HG02610 (cell line): Measurements from ENCODE around the gene FRAT1.
"Not testable (repeated sequence)": the region's sequence is repeated elsewhere in the genome, so short reads cannot be mapped to it uniquely, and the experiment has no call there.

Source experiments
- ATAC-seq: cut with Tn5 transposase; IDR thresholded peaks from one replicate; pipeline ENCODE4 v1.9.1; 2021; ENCODE audit warnings: mild to moderate bottlenecking, moderate library complexity; ENCODE audit not compliant: unreplicated experiment

The FRAT1 gene

GRCh38 chr10:97334370-97335175, 15.5 kb downstream of the FRAT1 start, which contains the start of gene FRAT2:
TSS of gene FRAT2 (minus strand) at chr10:97334729. CDS start at chr10:97334572, 157 bp downstream.
- ATAC-seq = peak; percentile 85

DNA sequence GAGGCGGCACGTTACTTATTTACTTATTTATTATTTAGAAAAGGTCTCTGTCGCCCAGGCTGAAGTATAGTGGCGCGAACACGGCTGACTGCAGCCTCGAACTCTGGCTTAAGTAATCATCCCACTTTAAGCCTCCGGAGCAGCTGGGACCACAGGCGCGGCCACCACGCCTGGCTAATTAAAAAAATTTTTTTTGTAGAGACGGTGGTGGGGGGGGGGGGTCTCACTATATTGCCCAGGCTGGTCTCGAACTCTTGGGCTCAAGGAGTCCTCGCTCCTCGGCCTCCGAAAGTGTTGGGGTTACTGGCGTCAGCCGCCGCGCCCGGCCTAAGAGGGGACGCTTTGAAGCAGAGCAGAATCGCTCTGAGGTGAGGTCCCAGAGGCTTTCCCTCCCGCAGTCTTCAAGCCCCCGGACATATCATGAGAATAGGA, 16.1 kb downstream of the FRAT1 start:
- no peak for ATAC-seq

GRCh38 chr10:97336006-97336405, 16.9 kb downstream of the FRAT1 start:
- no peak for ATAC-seq

GRCh38 chr10:97336446-97336845, 17.4 kb downstream of the FRAT1 start:
- ATAC-seq = no peak

- no peak for ATAC-seq
Measured at GRCh38 chr10:97336942-97337831, 18.1 kb downstream of the FRAT1 start.

DNA sequence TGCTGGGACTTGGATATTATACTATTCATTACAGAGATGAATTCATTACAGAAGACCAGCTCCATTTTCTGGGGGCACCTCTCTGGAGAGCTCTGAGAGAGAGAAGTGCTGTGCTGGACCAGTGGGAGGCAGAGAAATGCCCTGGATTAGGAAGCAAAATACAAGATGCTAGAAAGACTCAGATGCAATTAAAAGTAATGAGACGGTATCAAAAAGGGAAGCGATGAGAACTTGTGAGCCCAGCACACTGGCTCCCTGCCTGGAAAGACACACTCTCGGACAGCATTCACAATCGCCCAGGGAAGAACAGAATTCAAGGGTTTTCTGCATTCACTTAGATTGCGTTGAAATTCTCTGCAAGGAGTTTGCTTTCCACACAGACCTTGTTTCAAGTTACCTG, 19.0 kb downstream of the FRAT1 start:
- no peak for ATAC-seq

DNA sequence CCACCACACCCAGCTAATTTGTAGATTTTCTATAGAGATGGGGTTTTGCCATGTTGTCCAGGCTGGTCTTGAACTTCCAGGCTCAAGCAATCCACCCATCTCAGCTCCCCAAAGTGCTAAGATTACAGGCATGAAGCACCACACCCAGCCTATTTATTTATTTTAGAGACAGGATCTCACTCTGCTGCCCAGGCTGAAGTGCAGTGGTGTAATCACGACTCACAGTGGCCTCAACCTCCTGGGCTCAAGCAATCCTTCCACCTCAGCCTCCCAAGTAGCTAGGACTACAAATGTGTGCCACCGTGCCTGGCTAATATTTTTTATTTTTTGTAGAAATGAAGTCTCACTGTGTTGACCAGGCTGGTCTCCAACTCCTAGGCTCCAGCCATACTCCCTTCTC, 22.3 kb downstream of the FRAT1 start:
- no peak for ATAC-seq

DNA sequence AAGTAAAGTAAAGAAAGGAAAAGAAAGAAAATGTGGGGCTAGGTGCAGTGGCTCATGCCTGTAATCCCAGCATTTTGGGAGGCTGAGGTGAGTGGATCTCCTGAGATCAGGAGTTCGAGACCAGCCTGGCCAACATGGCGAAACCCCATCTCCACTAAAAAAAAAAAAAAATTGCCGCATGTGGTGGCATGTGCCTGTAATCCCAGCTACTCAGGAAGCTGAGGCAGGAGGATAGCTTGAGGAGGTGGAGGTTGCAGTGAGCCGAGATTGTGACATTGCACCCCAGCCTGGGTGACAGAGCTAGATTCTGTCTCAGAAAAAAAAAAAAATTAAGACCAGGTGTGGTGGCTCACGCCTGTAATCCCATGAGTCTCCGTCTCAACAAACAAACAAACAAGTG, 24.6 kb downstream of the FRAT1 start:
- ATAC-seq = not testable (repeated sequence)

DNA sequence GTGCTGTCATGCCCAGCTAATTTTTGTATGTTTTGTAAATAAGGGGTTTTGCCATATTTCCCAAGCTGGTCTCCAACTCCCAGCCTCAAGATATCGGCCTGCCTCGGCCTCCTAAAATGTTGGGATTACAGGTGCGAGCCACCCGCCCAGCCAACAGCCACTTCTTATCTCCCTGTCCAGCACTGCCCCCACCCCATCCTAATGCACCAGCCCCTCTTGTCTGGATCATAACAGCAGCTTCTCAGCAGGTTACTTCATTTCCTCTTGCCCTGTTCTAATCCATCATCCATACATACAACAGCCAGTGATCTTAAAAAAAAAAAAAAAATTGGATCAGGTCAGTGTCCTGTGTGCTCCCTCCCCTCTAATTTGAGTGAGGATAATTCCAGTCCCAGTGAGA, 28.2 kb downstream of the FRAT1 start:
- no peak for ATAC-seq

DNA sequence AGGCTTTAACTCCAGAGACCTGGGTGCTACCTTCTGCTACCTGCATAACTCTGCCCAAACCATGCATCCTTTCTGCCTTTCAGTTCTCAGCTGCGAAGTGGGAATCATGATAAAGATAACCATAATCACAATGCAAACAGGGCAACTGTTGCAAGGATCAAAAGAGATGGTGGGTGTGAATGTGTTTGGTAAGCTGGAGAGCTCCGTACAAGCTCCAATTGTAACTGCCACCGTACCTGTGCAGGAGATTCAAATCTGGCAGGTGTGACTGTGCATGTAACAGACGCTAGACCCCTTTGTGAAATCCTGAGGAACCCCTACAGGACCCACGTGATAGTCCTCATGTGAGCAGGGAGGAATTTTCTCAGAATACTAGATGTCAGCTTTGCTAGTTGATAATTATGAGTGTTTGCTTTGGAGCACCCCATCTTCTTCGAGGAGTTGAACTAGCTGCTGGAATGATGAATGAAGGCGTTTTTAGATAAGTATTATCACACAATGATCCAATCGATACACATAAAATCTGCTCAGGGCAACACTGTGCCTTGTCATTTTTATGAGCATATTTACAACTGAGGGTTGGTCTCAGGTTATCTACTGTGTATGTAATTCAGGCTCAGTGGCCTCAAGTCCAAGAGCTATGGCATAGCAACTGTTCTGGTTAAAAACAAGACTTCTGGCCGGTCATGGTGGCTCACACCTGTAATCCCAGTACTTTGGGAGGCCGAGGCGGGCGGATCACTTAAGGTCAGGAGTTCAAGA, 30.9 kb downstream of the FRAT1 start:
- no peak for ATAC-seq

- no peak for ATAC-seq
Measured at GRCh38 chr10:97353945-97354344, 34.9 kb downstream of the FRAT1 start.

DNA sequence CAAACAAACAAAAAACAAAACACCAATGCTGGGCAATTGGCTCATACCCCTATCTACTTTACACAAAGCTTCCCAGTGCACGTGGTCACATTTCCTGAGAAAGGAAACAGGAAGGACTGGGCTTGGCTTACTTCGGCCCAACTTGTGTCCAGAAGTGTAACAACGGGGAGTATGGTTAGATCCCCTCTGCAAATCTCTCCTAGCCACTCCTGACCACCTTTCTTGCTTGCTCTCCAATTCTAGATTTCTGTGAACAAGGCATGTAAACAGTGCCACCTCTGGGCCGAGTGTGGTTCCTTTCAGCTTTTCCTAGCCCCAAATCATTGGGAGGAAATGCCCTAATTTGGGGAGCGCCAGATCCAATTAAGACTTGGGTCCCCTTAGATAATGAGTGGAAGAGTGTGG, 36.5 kb downstream of the FRAT1 start:
- no peak for ATAC-seq

- ATAC-seq = no peak
Measured at GRCh38 chr10:97356318-97356914, 37.3 kb downstream of the FRAT1 start.

DNA sequence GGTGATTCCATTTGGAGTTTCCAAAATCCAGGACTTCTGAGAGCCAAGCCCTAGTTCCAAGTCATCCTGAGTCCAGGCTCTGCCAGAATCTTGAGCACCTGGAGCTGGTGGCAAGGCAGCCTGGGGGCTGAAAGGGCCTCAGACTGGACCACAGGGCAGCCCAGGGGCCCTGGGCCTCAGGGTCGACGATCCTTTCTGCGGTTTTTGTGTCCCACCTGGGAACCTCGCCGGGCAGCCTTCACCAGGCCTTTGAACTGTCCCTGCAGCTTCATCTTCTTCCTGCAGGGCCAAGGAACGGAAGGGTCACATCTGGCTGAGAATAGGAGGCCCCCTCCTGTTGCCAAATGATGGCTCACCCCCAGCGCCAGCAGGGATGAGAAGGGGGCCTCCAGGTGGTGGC, 37.8 kb downstream of the FRAT1 start:
- ATAC-seq = no peak

- ATAC-seq = no peak
Measured at GRCh38 chr10:97358349-97358748, 39.3 kb downstream of the FRAT1 start.

- no peak for ATAC-seq
Measured at GRCh38 chr10:97358781-97359180, 39.7 kb downstream of the FRAT1 start.

- ATAC-seq = no peak
Measured at GRCh38 chr10:97360705-97361536, 41.9 kb downstream of the FRAT1 start.

- no peak for ATAC-seq
Measured at GRCh38 chr10:97361537-97361901, 42.4 kb downstream of the FRAT1 start.

DNA sequence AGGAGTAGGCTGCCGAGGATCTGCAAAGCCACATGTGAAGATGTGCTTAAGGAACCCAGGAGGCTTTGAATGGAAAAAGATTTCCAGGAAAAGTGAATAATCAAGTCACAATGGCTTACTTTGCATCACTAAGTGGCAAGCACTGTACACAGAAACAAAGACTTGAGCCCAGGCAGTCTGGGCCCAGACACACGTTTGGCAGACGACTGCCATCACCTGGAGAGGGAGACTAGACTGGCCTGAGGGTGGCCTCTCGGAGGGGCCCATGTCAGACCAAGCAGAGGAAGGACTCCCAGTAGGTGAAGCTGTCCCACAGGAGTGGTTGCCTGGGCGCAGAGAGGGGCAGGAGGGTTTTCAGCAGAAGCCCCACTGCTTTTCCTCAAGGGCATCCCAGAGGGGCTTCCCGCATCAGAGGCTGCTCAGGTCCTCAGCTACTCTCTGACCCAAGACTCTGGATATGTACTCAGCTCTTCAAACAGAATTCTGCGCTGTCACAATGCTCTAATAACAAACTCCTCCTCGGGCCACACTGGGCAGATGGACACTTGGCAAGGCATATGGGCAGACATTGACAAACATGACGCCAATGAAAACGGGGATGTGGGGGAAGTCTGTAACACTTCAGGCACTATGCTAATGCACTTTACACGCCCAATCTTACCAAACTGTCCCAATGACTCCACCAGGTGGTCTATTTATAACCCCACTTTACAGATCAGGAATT, 43.4 kb downstream of the FRAT1 start:
- ATAC-seq = no peak
